SH-SY5Y (cell line): ENCODE measurements around the gene LRP1-AS.

Source experiments
- GATA2 ChIP-seq: IDR thresholded peaks from 2 replicates; pipeline ENCODE4 v1.6.1; 2011; ENCODE audit warnings: mild to moderate bottlenecking, low read depth, low read length
- GATA3 ChIP-seq: IDR thresholded peaks from 2 replicates; pipeline ENCODE4 v1.6.1; 2011; ENCODE audit warnings: low read depth, mild to moderate bottlenecking, low read length, moderate library complexity

GRCh38 chr12:57192920-57193319, 45.5 kb upstream of the LRP1-AS start:
- TF ChIP-seq GATA3 = no peak
- no peak for TF ChIP-seq GATA2
